Measurements from ENCODE around the gene TMEM141.
"Not testable (repeated sequence)": the region's sequence is repeated elsewhere in the genome, so short reads cannot be mapped to it uniquely, and the experiment has no call there.

Gene TMEM141

DNA sequence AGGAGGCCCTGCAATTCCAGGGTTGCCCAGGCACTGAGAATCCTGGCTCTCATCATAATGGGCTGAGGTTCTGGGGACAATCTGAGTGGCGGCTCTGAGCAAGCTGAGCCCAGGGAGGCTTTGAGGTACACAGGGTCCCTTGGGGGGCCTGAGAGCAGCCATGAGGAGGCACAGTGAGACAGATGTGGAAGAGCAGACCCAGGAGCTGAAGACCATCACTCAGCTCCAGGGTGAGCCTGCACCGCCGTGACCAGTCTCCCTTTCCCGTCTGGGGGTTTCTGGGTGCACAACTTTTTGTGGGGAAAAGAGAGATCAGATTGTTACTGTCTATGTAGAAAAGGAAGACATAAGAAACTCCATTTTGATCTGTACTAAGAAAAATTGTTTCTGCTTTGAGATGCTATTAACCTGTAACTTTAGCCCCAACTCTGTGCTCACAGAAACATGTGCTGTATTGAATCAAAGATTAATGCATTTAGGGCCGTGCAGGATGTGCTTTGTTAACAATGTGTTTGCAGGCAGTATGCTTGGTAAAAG lies 5.2 kb downstream of the TMEM141 start, which contains the start of gene CCDC183:
CCDC183 (plus strand) TSS at position 101 of the 537 bp plus-strand sequence; CDS start at position 161, 60 bp downstream.
- no peak for DNase-seq

GRCh38 chr9:136796775-136797347 lies 5.7 kb downstream of the TMEM141 start:
- not testable (repeated sequence) for DNase-seq

DNA sequence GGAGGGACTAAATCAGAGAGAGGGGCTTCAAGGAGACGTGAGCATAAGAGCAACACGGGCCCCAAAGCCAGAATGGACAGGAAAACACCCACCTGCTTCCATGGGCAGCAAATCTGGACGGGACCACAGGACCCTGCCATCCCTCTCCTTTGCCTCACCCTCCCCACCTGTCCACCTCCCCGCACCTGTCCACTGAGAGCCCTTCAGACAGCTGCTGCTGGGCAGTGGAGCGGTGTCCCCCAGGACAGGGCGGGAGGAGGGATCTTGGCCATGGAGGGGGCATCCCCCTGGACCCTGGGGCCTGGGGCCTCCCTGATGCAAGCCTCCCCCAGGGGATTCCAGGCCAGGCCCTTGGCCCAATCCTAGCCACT lies 7.5 kb downstream of the TMEM141 start:
- no peak for DNase-seq

DNA sequence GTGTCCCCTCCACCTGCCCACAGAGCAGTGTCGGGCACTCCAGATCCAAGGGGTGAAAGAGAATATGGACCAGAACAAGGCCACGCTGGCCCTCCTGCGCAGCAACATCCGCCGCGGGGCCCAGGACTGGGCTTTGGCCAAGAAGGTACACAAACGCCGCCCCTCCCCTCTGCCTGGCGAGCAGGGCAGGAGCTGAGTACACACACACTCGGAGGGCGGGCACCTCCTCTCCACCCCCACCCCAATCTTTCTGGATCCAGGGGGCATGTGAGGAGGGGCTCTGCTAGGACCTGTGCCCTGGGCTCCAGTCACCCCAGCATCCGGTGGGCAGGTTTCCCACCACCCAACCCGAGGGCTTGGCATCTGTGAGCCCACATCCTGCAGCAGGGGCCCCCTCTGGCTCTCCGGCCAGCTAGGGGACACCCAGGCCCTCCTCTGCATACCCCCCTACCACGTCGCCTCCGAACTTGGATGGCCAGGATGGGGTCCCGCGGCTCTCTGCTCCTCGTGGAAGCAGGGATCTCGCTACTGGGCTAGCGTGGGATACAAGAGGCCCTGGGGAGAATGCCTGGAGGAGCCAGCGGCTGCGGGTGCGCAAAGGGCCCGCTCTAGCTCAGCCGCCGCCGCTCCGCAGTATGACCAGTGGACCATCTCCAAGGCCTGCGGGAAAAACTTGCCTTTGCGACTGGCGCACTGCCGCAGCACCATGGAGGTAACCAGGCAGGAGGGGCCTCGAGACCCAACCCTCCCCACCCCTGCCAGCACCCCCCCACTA lies 8.1 kb downstream of the TMEM141 start:
- no peak for DNase-seq

GRCh38 chr9:136799854-136800657 lies 8.9 kb downstream of the TMEM141 start:
- peak; percentile 87 for DNase-seq

- no peak for DNase-seq
These were observed 11.2 kb downstream of the TMEM141 start for GRCh38 chr9:136802321-136802720.

- DNase-seq: not testable (repeated sequence)
These were observed 11.9 kb downstream of the TMEM141 start for GRCh38 chr9:136803009-136803550.

- DNase-seq: no peak
These were observed 12.7 kb downstream of the TMEM141 start for GRCh38 chr9:136803551-136804508.

GRCh38 chr9:136804509-136805206 lies 13.5 kb downstream of the TMEM141 start:
- no peak for DNase-seq

GRCh38 chr9:136805207-136805740 lies 14.1 kb downstream of the TMEM141 start:
- no peak for DNase-seq

- DNase-seq: no peak
These were observed 14.9 kb downstream of the TMEM141 start for GRCh38 chr9:136806067-136806466.

DNA sequence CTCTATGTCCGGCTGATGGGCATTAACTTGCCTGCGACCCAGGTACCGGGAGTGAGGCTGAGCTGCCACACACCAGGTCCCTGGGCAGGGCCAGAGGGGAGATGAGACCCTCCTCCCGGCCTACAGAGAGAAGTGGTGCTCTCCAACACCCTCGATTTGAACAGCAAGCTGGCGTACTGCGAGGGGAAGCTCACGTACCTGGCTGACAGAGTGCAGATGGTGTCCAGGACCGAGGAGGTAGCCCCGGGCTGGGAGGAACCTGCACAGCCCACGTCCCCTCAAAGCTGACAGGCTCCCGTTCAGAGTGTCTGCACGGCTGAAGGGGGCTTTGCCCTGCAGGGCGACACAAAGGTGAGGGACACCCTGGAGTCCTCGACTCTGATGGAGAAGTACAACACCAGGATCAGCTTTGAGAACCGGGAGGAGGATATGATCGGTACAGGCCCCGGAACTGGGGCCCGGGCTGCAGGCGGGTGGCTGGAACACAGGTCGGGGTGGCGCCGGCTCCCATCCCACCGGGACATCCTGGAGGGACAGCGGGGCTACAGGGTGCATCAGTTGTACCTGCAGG lies 15.6 kb downstream of the TMEM141 start:
- no peak for DNase-seq

DNA sequence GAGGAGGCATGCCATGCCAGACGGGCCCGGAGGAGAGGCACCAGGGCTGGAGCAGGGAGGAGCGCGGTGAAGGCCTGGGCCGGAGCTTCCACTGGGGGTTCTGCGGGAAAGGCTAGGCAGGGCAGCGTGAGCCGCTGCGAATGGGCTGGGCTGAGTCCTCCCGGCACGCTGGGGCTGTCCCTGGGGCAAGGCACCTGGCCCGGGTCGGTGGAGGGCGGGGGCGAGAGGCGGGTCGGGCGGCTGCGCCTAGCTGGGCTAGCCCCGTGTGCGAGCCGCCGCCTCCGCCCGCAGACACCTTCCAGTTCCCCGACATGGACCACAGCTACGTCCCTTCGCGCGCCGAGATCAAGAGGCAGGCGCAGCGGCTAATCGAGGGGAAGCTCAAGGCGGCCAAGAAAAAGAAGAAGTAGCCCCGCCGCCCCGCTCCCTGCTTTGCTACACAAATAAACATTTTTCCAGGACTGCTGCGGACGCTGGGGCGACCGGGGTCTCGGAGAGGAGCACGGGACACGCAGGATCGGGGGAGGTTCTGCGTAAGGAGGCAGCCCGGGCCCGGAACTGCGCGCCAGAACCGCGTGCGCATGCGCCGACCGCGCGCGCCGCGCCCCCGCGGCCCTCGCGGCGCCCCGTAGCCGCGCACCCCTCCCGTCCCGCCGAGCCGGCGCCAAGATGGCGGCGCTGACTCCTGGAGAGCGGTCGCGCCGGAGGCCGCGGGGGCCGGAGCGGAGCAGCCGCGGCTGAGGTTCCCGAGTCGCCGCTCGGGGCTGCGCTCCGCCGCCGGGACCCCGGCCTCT lies 16.3 kb downstream of the TMEM141 start, which contains the start of gene RABL6:
RABL6 (plus strand) TSS at position 668 of the 794 bp plus-strand sequence. CDS start 249 bp downstream, outside the sequence.
- DNase-seq: peak; percentile 75

DNA sequence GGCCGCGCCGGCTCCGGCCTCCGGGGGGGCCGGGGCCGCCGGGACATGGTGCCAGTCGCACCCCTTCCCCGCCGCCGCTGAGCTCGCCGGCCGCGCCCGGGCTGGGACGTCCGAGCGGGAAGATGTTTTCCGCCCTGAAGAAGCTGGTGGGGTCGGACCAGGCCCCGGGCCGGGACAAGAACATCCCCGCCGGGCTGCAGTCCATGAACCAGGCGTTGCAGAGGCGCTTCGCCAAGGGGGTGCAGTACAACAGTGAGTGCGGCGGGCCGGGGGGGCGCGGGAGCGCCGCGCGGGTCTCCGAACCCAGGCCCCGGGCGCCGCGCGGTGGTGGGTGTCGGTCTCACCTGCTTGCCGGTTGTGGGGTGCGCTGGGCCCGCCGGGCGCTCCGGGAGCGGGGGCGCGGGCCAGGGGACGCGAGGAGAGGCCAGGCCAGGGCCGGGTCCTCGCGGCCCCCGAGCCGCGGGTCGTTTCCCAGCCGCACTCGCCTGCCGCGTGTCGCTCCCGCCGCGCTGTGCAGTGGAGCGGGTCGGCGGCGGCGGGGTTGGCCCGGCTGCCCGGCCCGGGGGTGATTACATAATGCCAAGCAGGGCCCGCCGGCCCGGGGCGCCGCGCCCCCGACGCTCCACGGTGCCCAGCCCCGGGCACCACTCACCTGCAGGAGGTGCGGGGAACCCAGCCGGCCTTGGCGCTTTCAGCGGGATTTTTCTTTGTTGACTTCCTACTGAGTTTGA lies 17.1 kb downstream of the TMEM141 start:
- peak; percentile 39 for DNase-seq

GRCh38 chr9:136808806-136809158 lies 17.6 kb downstream of the TMEM141 start:
- no peak for DNase-seq

GRCh38 chr9:136814725-136815421 lies 23.7 kb downstream of the TMEM141 start:
- DNase-seq: no peak

GRCh38 chr9:136815422-136815782 lies 24.3 kb downstream of the TMEM141 start:
- DNase-seq: no peak
